DOHH2 (cell line): ENCODE results near the gene MAB21L2.

Experiments
- CTCF ChIP-seq: fragments of 200-600 bp; sonication (generic); IDR thresholded peaks from one replicate; pipeline ENCODE4 v1.5.1; 2014; ENCODE audit warnings: antibody characterized with exemption, mild to moderate bottlenecking, low read depth, low read length; ENCODE audit not compliant: poor library complexity, severe bottlenecking
- EZH2phosphoT487 ChIP-seq: fragments of 200-600 bp; sonication (generic); IDR thresholded peaks from 2 replicates; pipeline ENCODE4 v1.6.1; 2017; ENCODE audit warnings: borderline replicate concordance, mild to moderate bottlenecking, antibody characterized with exemption, low read length, moderate library complexity, mixed read lengths

GRCh38 chr4:150599547-150599946, 17.6 kb downstream of the MAB21L2 start:
- TF ChIP-seq CTCF (no peak), EZH2phosphoT487 (no peak)
